Pulmonary artery endothelial cell (primary cell): Measurements from ENCODE around the gene SMPDL3A. TPM values are rescaled to one million over a fixed set of nuclear protein-coding genes. Genes with fewer than 3 reads are reported as not detected.

ENCODE experiments used
- DNase-seq: peaks from one replicate; pipeline ENCODE4 v3.0.0-alpha.2; 2011; ENCODE audit warnings: low read depth, low spot score
- total RNA-seq: library from RNA; depleted of rRNA; stranded (reverse); fragments of >200 nt; gene quantifications from 2 replicates; pipeline ENCODE4 v1.2.3, GENCODE V29; 2014

SMPDL3A gene
- total RNA-seq, 1 donor from 2014 or later, result 2.4 TPM

DNA sequence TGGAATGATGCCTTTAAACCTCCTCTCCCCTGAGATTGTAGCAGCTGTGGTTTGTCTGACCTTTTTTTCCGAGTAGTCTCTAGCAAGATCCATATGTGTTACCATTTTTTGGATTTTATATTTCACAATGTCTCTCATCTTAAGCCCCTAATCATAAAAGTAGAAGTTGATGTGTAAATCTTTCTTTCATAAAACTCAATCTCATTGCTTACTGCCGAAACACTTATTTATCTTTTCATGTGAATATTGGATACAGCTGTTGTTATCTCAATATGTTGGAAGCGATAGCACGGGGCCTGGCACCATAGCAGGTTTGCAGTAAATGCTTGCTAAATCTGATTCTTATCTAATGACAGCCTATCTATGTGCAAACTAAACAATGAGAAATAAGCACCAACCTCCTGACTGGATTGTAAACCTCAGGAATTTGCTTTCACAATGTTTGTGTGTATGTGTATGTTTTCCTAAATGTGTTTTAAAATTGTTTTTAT lies 14.2 kb downstream of the SMPDL3A start:
- no peak for DNase-seq

DNA sequence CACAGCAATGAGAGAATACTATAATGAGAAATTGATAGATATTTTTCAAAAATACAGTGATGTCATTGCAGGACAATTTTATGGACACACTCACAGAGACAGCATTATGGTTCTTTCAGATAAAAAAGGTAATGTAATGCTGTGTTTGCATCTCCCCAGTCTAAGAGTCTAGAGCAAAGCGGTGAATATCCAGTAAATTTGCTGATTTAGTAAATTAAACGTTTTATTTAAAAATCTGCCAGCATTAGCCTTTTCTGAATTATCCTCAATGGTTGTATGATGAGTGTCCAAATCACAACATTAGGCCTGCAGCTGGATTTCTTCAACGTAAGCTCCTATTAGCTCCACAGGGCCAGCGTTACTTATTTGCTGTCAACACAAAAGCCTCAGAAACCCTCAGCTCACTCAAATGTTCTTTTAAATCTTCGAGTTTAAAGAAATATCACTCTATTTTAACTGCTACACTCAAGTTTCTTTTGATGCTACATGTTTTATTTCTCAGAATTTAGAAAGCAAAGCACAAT lies 16.0 kb downstream of the SMPDL3A start:
- DNase-seq, result no peak

- no peak for DNase-seq
Observed at GRCh38 chr6:122806291-122806690, 17.2 kb downstream of the SMPDL3A start.

DNA sequence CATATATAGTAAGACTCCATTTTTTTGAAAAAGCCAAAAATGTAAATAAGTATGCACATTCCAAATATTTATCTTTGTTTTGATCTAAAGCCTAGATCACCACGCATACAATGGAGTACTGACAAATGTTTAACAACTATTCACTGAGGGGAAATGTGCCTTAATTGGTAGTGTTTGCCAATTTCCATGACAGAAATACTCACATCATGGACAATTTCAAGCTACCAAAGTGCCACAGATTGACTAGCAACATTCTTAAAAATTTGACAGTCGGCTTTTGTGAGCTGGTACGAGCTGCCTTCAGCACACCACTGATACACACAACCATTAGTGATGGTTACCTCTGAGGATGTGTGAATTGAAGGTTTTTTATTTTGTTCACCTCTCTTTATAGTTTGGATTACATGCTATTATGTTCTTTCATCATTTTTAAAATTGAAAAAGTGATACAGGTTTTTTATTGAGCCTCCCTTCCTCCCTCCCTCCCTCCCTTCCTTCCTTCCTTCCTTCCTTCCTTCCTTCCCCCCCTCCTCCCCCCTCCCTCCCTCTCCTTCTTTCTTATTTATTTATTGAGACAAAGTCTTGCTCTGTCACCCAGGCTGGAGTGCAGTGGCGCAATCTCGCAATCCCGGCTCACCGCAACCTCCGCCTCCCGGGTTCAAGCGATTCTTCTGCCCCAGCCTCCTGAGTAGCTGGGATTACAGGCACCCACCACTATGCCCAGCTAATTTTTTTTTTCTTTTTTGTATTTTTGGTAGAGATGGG lies 19.2 kb downstream of the SMPDL3A start:
- no peak for DNase-seq

- no peak for DNase-seq
Observed at GRCh38 chr6:122809001-122809400, 19.9 kb downstream of the SMPDL3A start.

- no peak for DNase-seq
Observed at GRCh38 chr6:122809691-122810090, 20.6 kb downstream of the SMPDL3A start.

GRCh38 chr6:122810189-122810588 lies 21.1 kb downstream of the SMPDL3A start:
- DNase-seq, result no peak

DNA sequence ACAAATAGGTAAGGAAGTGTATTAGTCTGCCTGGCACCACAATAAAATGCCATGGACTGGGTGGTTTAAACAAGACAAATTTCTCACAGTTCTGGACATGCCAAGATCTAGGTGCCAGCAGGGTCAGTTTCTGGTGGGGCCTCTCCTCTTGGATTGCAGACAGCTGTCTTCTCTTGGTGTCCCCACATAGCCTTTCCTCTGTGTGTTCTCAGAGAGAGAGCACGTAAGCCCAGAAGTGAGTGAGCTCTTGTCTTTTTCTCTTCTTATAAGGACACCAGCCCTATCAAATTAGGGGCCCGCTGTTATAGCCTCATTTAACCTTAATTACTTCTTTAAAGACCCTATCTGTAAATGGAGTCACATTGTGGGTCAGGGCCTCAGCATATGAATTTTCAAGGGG lies 28.3 kb downstream of the SMPDL3A start:
- DNase-seq, result no peak

DNA sequence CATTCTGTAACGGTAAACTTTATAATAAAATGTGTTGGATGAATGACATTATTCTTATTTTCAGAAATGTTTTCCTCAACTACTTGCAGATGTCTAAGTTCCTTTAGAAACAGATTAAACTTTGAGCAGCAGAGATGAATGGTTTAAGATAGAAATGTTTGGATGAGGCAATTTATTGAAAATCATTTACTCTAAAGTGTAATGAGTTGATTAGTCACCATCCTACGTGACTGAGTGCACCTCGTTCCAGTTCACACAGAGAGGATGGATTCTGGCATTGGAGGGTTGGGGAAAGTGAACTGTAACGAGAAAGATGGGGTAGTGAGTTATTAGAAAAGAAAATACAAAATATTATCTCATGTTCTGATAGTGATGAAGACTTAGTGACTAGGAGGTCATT lies 28.7 kb downstream of the SMPDL3A start:
- no peak for DNase-seq

GRCh38 chr6:122818866-122819265 lies 29.8 kb downstream of the SMPDL3A start:
- DNase-seq, result no peak

DNA sequence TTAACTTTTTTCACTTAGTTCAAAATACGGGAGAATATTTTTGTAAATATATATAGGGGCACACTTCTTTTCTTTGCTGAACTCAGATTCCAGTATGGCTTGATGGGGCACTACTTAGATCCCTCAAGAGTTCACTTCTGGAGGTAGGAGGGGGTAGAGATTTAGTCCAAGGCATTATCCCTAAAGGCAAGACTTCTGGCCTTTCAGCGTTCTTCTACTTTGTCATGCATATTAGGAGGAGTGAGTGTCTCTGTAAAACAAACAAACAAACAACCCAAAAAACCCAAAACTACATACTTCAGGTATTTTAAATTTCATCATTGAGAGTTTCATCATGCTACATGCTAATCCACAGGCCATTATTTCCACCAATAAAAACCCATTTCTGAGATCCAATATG lies 32.0 kb downstream of the SMPDL3A start:
- no peak for DNase-seq

- DNase-seq, result no peak
Observed at GRCh38 chr6:122825163-122825562, 36.1 kb downstream of the SMPDL3A start.

- DNase-seq, result no peak
Observed at GRCh38 chr6:122829456-122829855, 40.4 kb downstream of the SMPDL3A start.

GRCh38 chr6:122831511-122831910 lies 42.5 kb downstream of the SMPDL3A start:
- DNase-seq, result no peak

DNA sequence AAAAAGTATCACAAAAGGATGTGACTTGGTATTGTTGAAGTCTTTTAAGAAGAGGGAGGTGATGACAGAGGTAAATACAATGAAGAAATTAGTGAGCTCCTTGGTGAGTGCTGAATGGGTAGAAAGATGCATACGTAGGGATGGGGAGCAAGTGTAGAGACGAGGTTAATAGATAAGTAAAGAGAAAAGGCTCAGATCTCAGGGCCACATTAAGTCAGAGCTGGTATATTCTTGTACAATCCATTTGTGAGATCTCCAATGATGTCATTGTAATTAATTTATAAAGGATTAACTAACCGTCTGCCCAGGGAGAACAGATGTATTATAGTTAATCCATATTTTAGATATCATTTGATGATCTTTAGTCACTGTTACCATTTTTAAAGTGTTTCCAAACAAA lies 43.4 kb downstream of the SMPDL3A start:
- no peak for DNase-seq

DNA sequence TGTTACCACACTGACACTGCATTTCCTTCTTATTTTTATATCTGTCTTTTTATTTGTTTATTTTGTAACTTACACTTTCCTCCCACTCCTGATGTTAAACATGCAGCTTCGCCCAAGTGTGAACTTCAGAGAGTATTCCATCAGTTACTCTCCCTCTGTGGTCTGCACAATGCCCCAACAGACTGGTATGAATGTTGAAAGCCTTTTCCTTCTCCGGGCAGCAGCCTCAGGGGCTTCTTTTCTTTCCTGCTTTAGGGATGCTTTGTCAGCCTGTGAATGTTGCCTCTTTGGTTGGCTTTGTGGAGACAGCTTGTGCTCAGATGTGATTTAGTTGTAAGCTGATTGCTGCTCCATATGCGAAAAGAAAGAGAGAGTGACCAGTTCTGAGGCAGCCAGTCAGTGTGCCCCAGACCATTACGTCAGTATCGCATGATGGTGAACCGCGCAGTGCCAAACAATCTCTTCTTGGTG lies 44.0 kb downstream of the SMPDL3A start:
- DNase-seq, result no peak

GRCh38 chr6:122838060-122838780 lies 49.2 kb downstream of the SMPDL3A start:
- no peak for DNase-seq

GRCh38 chr6:122839472-122839871 lies 50.4 kb downstream of the SMPDL3A start:
- peak; percentile 4 for DNase-seq

- DNase-seq, result no peak
Observed at GRCh38 chr6:122839906-122840305, 50.8 kb downstream of the SMPDL3A start.

DNA sequence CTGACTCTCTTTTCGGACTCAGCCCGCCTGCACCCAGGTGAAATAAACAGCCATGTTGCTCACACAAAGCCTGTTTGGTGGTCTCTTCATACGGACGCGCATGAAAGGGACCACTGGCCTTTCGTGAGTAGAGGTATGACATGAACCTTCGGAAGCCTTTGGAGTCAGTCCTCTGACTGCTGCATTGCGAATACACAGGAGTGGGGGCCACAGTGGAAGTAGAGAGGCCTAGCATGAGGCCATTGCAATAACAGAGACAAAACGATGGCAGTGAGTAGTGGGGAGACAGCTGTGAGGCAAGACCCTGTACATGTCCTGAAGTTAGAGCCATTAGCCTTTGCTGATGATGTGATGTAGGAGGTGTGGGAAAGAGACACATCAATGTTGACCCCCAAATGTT lies 56.4 kb downstream of the SMPDL3A start:
- no peak for DNase-seq

- DNase-seq, result no peak
Observed at GRCh38 chr6:122845916-122846612, 57.0 kb downstream of the SMPDL3A start.
